MG63 (cell line): Measurements from ENCODE around the gene TSPAN17. TPM values are rescaled to one million over a fixed set of nuclear protein-coding genes. Genes with fewer than 3 reads are reported as not detected.
A peak's percentile ranks its signal among the peaks of the same experiment; 100 is the strongest.

Experiments
- DNase-seq: peaks from one replicate; pipeline ENCODE4 v3.0.0-alpha.2; 2020
- H3K27me3 ChIP-seq: fragments of 250-450 bp; sonication (Bioruptor Pico); 2 replicates; pipeline ENCODE4 v1.5.1; 2020; ENCODE audit warnings: mild to moderate bottlenecking, moderate library complexity
- H3K36me3 ChIP-seq: fragments of 250-450 bp; sonication (Bioruptor Pico); 2 replicates; pipeline ENCODE4 v1.5.1; 2020; ENCODE audit warnings: mild to moderate bottlenecking, moderate library complexity
- H3K4me3 ChIP-seq: fragments of 250-450 bp; sonication (Bioruptor Pico); 2 replicates; pipeline ENCODE4 v1.5.1; 2020; ENCODE audit warnings: mild to moderate bottlenecking, moderate library complexity
- H3K9me3 ChIP-seq: fragments of 250-450 bp; sonication (Bioruptor Pico); 2 replicates; pipeline ENCODE4 v1.5.1; 2020; ENCODE audit warnings: mild to moderate bottlenecking, moderate library complexity
- total RNA-seq: library from RNA; depleted of rRNA; stranded (reverse); fragments of >200 nt; shearing (Covaris generic); gene quantifications from 2 replicates; pipeline ENCODE4 v1.2.3, GENCODE V29; 2014; ENCODE audit warnings: low replicate concordance

Gene TSPAN17
- total RNA-seq, 1 experiment from 2014 or later: 120 TPM

GRCh38 chr5:176616511-176616910, 30.8 kb upstream of the TSPAN17 start:
- no peak for DNase-seq
- Histone ChIP-seq H3K36me3 (no peaks in the 10 kb centered on the region), H3K9me3 (no peaks in the 10 kb centered on the region), H3K27me3 (peaks cover 12% of the 10 kb centered on the region), H3K4me3 (no peak overlapping the region)

- DNase-seq: no peak
- H3K27me3 ChIP-seq: peaks cover 12% of the 10 kb centered on the region
- H3K9me3 ChIP-seq: no peaks in the 10 kb centered on the region
- no peaks in the 10 kb centered on the region for H3K36me3 ChIP-seq
- H3K4me3 ChIP-seq: no peak overlapping the region
Observed at GRCh38 chr5:176618783-176619182, 28.5 kb upstream of the TSPAN17 start.

- peak; percentile 89 for DNase-seq
- H3K27me3 ChIP-seq: peaks cover 12% of the 10 kb centered on the region
- H3K9me3 ChIP-seq: no peaks in the 10 kb centered on the region
- H3K36me3 ChIP-seq: no peaks in the 10 kb centered on the region
- H3K4me3 ChIP-seq: no peak overlapping the region
Observed at GRCh38 chr5:176619203-176619568, 28.1 kb upstream of the TSPAN17 start.

GRCh38 chr5:176619569-176620332, 27.5 kb upstream of the TSPAN17 start:
- no peaks in the 10 kb centered on the region for H3K9me3 ChIP-seq
- H3K27me3 ChIP-seq: peaks cover 13% of the 10 kb centered on the region
- no peak for DNase-seq
- H3K36me3 ChIP-seq: no peaks in the 10 kb centered on the region
- H3K4me3 ChIP-seq: no peak overlapping the region

GRCh38 chr5:176620333-176620981, 26.8 kb upstream of the TSPAN17 start:
- Histone ChIP-seq H3K4me3 (no peak overlapping the region), H3K27me3 (peaks cover 15% of the 10 kb centered on the region), H3K36me3 (no peaks in the 10 kb centered on the region), H3K9me3 (no peaks in the 10 kb centered on the region)
- no peak for DNase-seq

GRCh38 chr5:176621661-176622079, 25.6 kb upstream of the TSPAN17 start:
- no peak for DNase-seq
- H3K9me3 ChIP-seq: no peaks in the 10 kb centered on the region
- H3K27me3 ChIP-seq: peaks cover 15% of the 10 kb centered on the region
- no peak overlapping the region for H3K4me3 ChIP-seq
- H3K36me3 ChIP-seq: no peaks in the 10 kb centered on the region

GRCh38 chr5:176624142-176624541, 23.1 kb upstream of the TSPAN17 start:
- Histone ChIP-seq H3K27me3 (peaks cover 15% of the 10 kb centered on the region), H3K9me3 (no peaks in the 10 kb centered on the region), H3K36me3 (no peaks in the 10 kb centered on the region), H3K4me3 (no peak overlapping the region)
- no peak for DNase-seq

- Histone ChIP-seq H3K9me3 (no peaks in the 10 kb centered on the region), H3K36me3 (no peaks in the 10 kb centered on the region), H3K4me3 (no peak overlapping the region), H3K27me3 (peaks cover 12% of the 10 kb centered on the region)
- DNase-seq: no peak
Observed at GRCh38 chr5:176624938-176625337, 22.3 kb upstream of the TSPAN17 start.

GRCh38 chr5:176625512-176625911, 21.8 kb upstream of the TSPAN17 start:
- H3K4me3 ChIP-seq: no peak overlapping the region
- no peak for DNase-seq
- peaks cover 10% of the 10 kb centered on the region; the same call in 1 of the 2 replicates for H3K27me3 ChIP-seq
- no peaks in the 10 kb centered on the region for H3K9me3 ChIP-seq
- no peaks in the 10 kb centered on the region for H3K36me3 ChIP-seq

- no peaks in the 10 kb centered on the region for H3K9me3 ChIP-seq
Observed at GRCh38 chr5:176625966-176626875, 21.1 kb upstream of the TSPAN17 start.

GRCh38 chr5:176626876-176627236, 20.4 kb upstream of the TSPAN17 start:
- no peak overlapping the region for H3K4me3 ChIP-seq
- no peak for DNase-seq
- H3K9me3 ChIP-seq: no peaks in the 10 kb centered on the region
- H3K27me3 ChIP-seq: peaks cover 15% of the 10 kb centered on the region
- no peaks in the 10 kb centered on the region for H3K36me3 ChIP-seq

More at GRCh38 chr5:176625966-176626875, 21.1 kb upstream of the TSPAN17 start:
- H3K36me3 ChIP-seq: no peaks in the 10 kb centered on the region
- no peak overlapping the region for H3K4me3 ChIP-seq
- DNase-seq: no peak
- H3K27me3 ChIP-seq: peaks cover 13% of the 10 kb centered on the region

- Histone ChIP-seq H3K27me3 (peaks cover 15% of the 10 kb centered on the region), H3K9me3 (no peaks in the 10 kb centered on the region), H3K4me3 (no peak overlapping the region), H3K36me3 (no peaks in the 10 kb centered on the region)
- no peak for DNase-seq
Observed at GRCh38 chr5:176627582-176627981, 19.7 kb upstream of the TSPAN17 start.

- H3K9me3 ChIP-seq: no peaks in the 10 kb centered on the region
- no peak overlapping the region for H3K4me3 ChIP-seq
- no peak for DNase-seq
- H3K27me3 ChIP-seq: peaks cover 15% of the 10 kb centered on the region
- no peaks in the 10 kb centered on the region for H3K36me3 ChIP-seq
Observed at GRCh38 chr5:176628406-176629228, 18.7 kb upstream of the TSPAN17 start.

- Histone ChIP-seq H3K9me3 (no peaks in the 10 kb centered on the region), H3K4me3 (no peak overlapping the region), H3K27me3 (peaks cover 15% of the 10 kb centered on the region), H3K36me3 (no peaks in the 10 kb centered on the region)
- DNase-seq: no peak
Observed at GRCh38 chr5:176629317-176629852, 17.9 kb upstream of the TSPAN17 start.

- peaks cover 12% of the 10 kb centered on the region for H3K27me3 ChIP-seq
- no peaks in the 10 kb centered on the region for H3K9me3 ChIP-seq
- peak; percentile 76 for DNase-seq
- H3K36me3 ChIP-seq: no peaks in the 10 kb centered on the region
- peak within 1 kb of the TSS; percentile 27 for H3K4me3 ChIP-seq
Observed at GRCh38 chr5:176629853-176630680, 17.2 kb upstream of the TSPAN17 start, which contains the start of the genes EIF4E1B and SNCB. Gene EIF4E1B, plus strand, starts transcription at chr5:176630675. Its CDS starts 12,113 bp downstream, at chr5:176642788. Gene SNCB, minus strand, starts transcription at chr5:176630534. Its CDS starts 880 bp downstream, at chr5:176629654.
